ENCODE data around the gene OASL.

DNA sequence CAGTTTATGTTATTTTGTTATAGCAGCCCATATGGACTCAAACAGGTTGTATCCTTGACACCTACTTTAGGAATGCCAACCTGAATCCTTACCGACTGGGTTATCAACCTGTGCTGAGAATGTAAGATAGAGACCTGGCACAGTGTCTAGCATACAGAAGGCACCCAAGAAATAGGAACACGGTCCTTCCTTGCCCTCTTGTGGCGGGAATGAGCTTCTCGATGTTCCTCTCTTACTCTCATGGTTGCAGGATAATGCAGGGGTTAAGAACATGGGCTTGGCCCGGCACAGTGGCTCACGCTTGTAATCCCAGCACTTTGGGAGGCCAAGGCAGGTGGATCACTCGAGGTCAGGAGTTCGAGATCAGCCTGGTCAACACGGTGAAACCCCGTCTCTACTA lies 29.3 kb downstream of the OASL start:
- TF ChIP-seq, protein P1, sequence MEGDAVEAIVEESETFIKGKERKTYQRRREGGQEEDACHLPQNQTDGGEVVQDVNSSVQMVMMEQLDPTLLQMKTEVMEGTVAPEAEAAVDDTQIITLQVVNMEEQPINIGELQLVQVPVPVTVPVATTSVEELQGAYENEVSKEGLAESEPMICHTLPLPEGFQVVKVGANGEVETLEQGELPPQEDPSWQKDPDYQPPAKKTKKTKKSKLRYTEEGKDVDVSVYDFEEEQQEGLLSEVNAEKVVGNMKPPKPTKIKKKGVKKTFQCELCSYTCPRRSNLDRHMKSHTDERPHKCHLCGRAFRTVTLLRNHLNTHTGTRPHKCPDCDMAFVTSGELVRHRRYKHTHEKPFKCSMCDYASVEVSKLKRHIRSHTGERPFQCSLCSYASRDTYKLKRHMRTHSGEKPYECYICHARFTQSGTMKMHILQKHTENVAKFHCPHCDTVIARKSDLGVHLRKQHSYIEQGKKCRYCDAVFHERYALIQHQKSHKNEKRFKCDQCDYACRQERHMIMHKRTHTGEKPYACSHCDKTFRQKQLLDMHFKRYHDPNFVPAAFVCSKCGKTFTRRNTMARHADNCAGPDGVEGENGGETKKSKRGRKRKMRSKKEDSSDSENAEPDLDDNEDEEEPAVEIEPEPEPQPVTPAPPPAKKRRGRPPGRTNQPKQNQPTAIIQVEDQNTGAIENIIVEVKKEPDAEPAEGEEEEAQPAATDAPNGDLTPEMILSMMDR (IDR thresholded peaks at IDR 0.05 in 8 of 11, conservative IDR thresholded peaks at IDR 0.05 in 3 of 11): no peak
- TF ChIP-seq POLR2AphosphoS5 (IDR thresholded peaks at IDR 0.05): no peak

Measured in spleen (tissue), 7 donors.